Measurements from ENCODE around the gene MGME1. TPM values are rescaled to one million over a fixed set of nuclear protein-coding genes. Genes with fewer than 3 reads are reported as not detected.

The MGME1 gene
- total RNA-seq, 1 experiment from 2014 or later, result 42.8 TPM

DNA sequence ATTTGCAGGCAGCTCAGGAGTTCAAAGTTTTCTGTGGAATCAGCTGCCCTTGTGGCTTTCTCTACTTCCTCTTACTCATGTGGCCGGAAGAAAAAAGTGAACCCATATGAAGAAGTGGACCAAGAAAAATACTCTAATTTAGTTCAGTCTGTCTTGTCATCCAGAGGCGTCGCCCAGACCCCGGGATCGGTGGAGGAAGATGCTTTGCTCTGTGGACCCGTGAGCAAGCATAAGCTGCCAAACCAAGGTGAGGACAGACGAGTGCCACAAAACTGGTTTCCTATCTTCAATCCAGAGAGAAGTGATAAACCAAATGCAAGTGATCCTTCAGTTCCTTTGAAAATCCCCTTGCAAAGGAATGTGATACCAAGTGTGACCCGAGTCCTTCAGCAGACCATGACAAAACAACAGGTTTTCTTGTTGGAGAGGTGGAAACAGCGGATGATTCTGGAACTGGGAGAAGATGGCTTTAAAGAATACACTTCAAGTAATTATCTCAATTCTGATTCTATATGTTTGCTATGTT is 1.1 kb downstream of the MGME1 start:
- Histone ChIP-seq H3K36me3 (ENCODE audit: low read depth) (peaks cover 11% of the 10 kb centered on the region), H3K4me2 (peak overlapping the region; percentile 96), H2AFZ (peak overlapping the region; percentile 95), H3F3A (ENCODE audit: insufficient read depth, low read depth) (peaks cover 11% of the 10 kb centered on the region), H3K27me3 (ENCODE audit: insufficient read depth, low read depth) (no peaks in the 10 kb centered on the region), H3K4me1 (replicated peaks; ENCODE audit: insufficient read depth) (peaks cover 59% of the 10 kb centered on the region), H4K20me1 (ENCODE audit: insufficient read depth) (peaks cover 19% of the 10 kb centered on the region), H3K79me2 (ENCODE audit: low read depth) (peaks cover 92% of the 10 kb centered on the region), H3K9me2 (ENCODE audit: insufficient read depth) (no peaks in the 10 kb centered on the region), H3K9me3 (ENCODE audit: insufficient read depth, low read depth) (no peaks in the 10 kb centered on the region), H3K27ac (peak overlapping the region; percentile 95), H3K4me3 (peak overlapping the region; percentile 96)
- POLR2A ChIA-PET (ENCODE audit: unreplicated experiment), result interaction anchor here (0.6 to 0.7 kb wide), 3 partner anchors 351 to 356 kb away, joined by 3 to 5 read pairs (median 4); no protein-coding TSS in a partner anchor
- DNase-seq, result peak in 1 of 2 experiments; percentile 61
- no peak for TF ChIP-seq EZH2 (IDR thresholded peaks at IDR 0.05; ENCODE audit: low read depth)
- TF ChIP-seq, protein P1, sequence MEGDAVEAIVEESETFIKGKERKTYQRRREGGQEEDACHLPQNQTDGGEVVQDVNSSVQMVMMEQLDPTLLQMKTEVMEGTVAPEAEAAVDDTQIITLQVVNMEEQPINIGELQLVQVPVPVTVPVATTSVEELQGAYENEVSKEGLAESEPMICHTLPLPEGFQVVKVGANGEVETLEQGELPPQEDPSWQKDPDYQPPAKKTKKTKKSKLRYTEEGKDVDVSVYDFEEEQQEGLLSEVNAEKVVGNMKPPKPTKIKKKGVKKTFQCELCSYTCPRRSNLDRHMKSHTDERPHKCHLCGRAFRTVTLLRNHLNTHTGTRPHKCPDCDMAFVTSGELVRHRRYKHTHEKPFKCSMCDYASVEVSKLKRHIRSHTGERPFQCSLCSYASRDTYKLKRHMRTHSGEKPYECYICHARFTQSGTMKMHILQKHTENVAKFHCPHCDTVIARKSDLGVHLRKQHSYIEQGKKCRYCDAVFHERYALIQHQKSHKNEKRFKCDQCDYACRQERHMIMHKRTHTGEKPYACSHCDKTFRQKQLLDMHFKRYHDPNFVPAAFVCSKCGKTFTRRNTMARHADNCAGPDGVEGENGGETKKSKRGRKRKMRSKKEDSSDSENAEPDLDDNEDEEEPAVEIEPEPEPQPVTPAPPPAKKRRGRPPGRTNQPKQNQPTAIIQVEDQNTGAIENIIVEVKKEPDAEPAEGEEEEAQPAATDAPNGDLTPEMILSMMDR (conservative IDR thresholded peaks at IDR 0.05), result no peak
- CTCF ChIA-PET, result no interaction called here
- intact Hi-C loops (cut with micrococcal nuclease; ENCODE audit: unreplicated experiment), result loop anchor here (2.0 to 5.0 kb wide), 3 partner anchors 401 to 537 kb away; partner anchors contain the start of genes DZANK1, POLR3F and SEC23B
- BruUV-seq (replicated peaks), result TSS peak; percentile 70

DNA sequence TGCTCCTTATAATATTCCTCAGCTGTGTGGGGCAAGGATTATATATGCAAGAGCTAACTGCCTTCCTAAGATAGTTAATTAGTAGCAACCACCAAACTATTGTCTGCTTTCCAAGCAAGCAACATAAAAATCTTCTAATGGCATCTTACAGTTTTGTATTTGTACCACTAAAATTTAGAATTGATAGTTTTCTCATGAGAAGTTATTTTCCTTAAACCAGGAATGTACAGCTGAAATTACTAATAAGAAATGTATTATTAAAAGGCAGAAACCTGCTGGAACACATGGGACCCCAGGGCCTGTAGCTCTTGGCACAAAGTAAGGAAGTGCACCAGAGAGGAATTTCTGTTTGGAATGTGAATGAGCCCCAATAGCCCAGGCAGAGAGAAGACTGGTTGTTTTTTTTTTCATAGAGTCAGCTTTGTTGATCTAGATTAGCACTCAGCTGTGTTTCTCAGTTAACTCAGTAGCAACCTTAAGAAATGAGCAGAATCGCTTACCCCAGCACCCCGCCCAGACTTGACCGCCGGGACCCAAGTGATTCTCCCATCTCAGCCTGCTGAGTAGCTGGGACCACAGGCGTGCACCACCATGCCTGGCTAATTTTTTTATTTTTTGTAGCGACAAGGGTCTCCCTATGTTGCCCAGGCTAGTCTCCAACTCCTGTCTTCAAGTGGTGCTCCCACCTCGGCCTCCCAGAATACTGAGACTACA is 2.6 kb downstream of the MGME1 start:
- ChIA-PET CTCF (interaction anchor here (0.7 kb wide), 2 partner anchors 108 to 401 kb away, joined by 3 to 4 read pairs; no protein-coding TSS in a partner anchor), POLR2A (ENCODE audit: unreplicated experiment) (interaction anchor here (0.6 to 0.9 kb wide), 5 partner anchors 9 to 402 kb away, joined by 3 to 11 read pairs (median 7); partner anchors contain the start of genes DSTN and ZNF133)
- peak in 1 of 2 experiments; percentile 51 for DNase-seq
- H3K9me2 ChIP-seq (ENCODE audit: insufficient read depth), result no peaks in the 10 kb centered on the region
- intact Hi-C loops (cut with micrococcal nuclease; ENCODE audit: unreplicated experiment), result no loop called here
- H3K4me3 ChIP-seq, result peak overlapping the region; percentile 96
- H3K79me2 ChIP-seq (ENCODE audit: low read depth), result peaks cover 87% of the 10 kb centered on the region
- H3F3A ChIP-seq (ENCODE audit: insufficient read depth, low read depth), result peaks cover 7% of the 10 kb centered on the region
- no peaks in the 10 kb centered on the region for H3K9me3 ChIP-seq (ENCODE audit: insufficient read depth, low read depth)
- H3K4me2 ChIP-seq, result peak overlapping the region; percentile 96
- H2AFZ ChIP-seq, result no peak overlapping the region
- H3K27ac ChIP-seq, result 0 out of 2 replicates have a peak overlapping the region, but pooled peaks have one; percentile 10
- peaks cover 19% of the 10 kb centered on the region for H3K36me3 ChIP-seq (ENCODE audit: low read depth)
- TF ChIP-seq, protein P1 (conservative IDR thresholded peaks at IDR 0.05), result no peak
- no peak for TF ChIP-seq EZH2 (IDR thresholded peaks at IDR 0.05; ENCODE audit: low read depth)
- peaks cover 4% of the 10 kb centered on the region; the same call in 1 of the 2 replicates for H4K20me1 ChIP-seq (ENCODE audit: insufficient read depth)
- H3K4me1 ChIP-seq (replicated peaks; ENCODE audit: insufficient read depth), result peaks cover 44% of the 10 kb centered on the region
- BruUV-seq (replicated peaks), result TSS peak; percentile 0
- no peaks in the 10 kb centered on the region for H3K27me3 ChIP-seq (ENCODE audit: insufficient read depth, low read depth)

DNA sequence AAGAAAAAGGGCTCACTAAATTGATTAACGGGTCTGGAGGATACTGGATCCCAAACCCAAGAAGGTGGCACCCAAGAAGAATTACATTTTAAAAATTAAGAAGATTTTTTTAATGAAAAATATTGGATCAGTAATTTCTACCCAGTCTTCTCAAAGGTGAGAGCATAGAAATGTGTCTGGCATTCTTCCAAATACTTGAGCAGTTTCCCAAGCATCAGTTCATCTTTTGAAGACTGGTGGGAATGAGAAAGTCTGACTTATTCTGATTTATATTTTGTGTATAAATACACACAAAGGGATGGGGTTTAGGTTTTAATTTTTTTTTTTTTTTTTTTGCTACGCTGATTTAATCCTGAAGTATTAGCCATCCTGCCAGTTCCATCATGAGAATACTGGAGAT is 3.3 kb downstream of the MGME1 start:
- Histone ChIP-seq H3K9me2 (ENCODE audit: insufficient read depth) (no peaks in the 10 kb centered on the region), H3K36me3 (ENCODE audit: low read depth) (peaks cover 16% of the 10 kb centered on the region), H3K4me2 (peak overlapping the region; percentile 96), H3K27ac (no peak overlapping the region), H3K9me3 (ENCODE audit: insufficient read depth, low read depth) (no peaks in the 10 kb centered on the region), H2AFZ (no peak overlapping the region), H3K79me2 (ENCODE audit: low read depth) (peaks cover 86% of the 10 kb centered on the region), H3K4me1 (replicated peaks; ENCODE audit: insufficient read depth) (peaks cover 40% of the 10 kb centered on the region), H4K20me1 (ENCODE audit: insufficient read depth) (no peaks in the 10 kb centered on the region; the same call in 1 of the 2 replicates), H3K27me3 (ENCODE audit: insufficient read depth, low read depth) (no peaks in the 10 kb centered on the region), H3F3A (ENCODE audit: insufficient read depth, low read depth) (peaks cover 4% of the 10 kb centered on the region), H3K4me3 (peak overlapping the region; percentile 96; the same call in 1 of the 2 replicates)
- CTCF ChIA-PET, result no interaction called here
- intact Hi-C loops (cut with micrococcal nuclease; ENCODE audit: unreplicated experiment), result no loop called here
- TF ChIP-seq EZH2 (IDR thresholded peaks at IDR 0.05; ENCODE audit: low read depth), result no peak
- TF ChIP-seq, protein P1 (conservative IDR thresholded peaks at IDR 0.05), result no peak
- DNase-seq, result no peak
- POLR2A ChIA-PET (ENCODE audit: unreplicated experiment), result interaction anchor here (0.6 kb wide), 2 partner anchors 8 to 358 kb away, joined by 10 to 11 read pairs; no protein-coding TSS in a partner anchor
- no TSS peak for BruUV-seq (replicated peaks)
